T-helper 2 cell treated with Interferon-gamma antibody and Interleukin-4, amounts not matched to agents 5 μg/mL and 100 μg/mL, for 36 hours (primary cell): ENCODE measurements around the gene ZMYND19.
"Not testable (repeated sequence)": the region's sequence is repeated elsewhere in the genome, so short reads cannot be mapped to it uniquely, and the experiment has no call there.

ENCODE experiments used
- DNase-seq: peaks from one replicate; pipeline ENCODE4 v3.0.0; 2021; ENCODE audit warnings: low spot score
- H3K27ac Mint-ChIP-seq: one replicate; pipeline ENCODE4 v1.8.0; 2021; ENCODE audit warnings: mild to moderate bottlenecking, mixed read lengths
- H3K27me3 Mint-ChIP-seq: one replicate; pipeline ENCODE4 v1.8.0; 2021; ENCODE audit warnings: low read depth, mixed read lengths
- H3K36me3 Mint-ChIP-seq: one replicate; pipeline ENCODE4 v1.8.0; 2021; ENCODE audit warnings: low read depth, mixed read lengths
- H3K4me1 Mint-ChIP-seq: one replicate; pipeline ENCODE4 v1.8.0; 2021; ENCODE audit warnings: low read depth, mixed read lengths
- H3K4me3 Mint-ChIP-seq: one replicate; pipeline ENCODE4 v1.8.0; 2022; ENCODE audit warnings: mild to moderate bottlenecking, moderate library complexity, mixed read lengths
- H3K9me3 Mint-ChIP-seq: one replicate; pipeline ENCODE4 v1.8.0; 2021; ENCODE audit warnings: mixed read lengths

ZMYND19 gene

GRCh38 chr9:137590469-137591383, at the start of gene ZMYND19:
Gene ZMYND19 (minus strand): TSS chr9:137590512. CDS start chr9:137590263, 249 bp downstream.
- H3K27me3 Mint-ChIP-seq = no peaks in the 10 kb centered on the region
- H3K4me3 Mint-ChIP-seq = peak within 1 kb of the TSS; percentile 96
- peak within 1 kb of the TSS; percentile 97 for H3K27ac Mint-ChIP-seq
- H3K4me1 Mint-ChIP-seq = peaks cover 18% of the 10 kb centered on the region
- H3K36me3 Mint-ChIP-seq = peaks cover 19% of the 10 kb centered on the region
- DNase-seq = peak; percentile 90
- H3K9me3 Mint-ChIP-seq = no peaks in the 10 kb centered on the region

GRCh38 chr9:137639303-137640051, 49.2 kb upstream of the ZMYND19 start:
- Mint-ChIP-seq H3K9me3 (no peaks in the 10 kb centered on the region), H3K36me3 (peaks cover 14% of the 10 kb centered on the region), H3K4me1 (peaks cover 16% of the 10 kb centered on the region), H3K27me3 (no peaks in the 10 kb centered on the region), H3K27ac (peak overlapping the region; percentile 87), H3K4me3 (peak overlapping the region; percentile 82)
- DNase-seq = no peak

- Mint-ChIP-seq H3K27me3 (no peaks in the 10 kb centered on the region), H3K4me3 (peak overlapping the region; percentile 82), H3K36me3 (peaks cover 10% of the 10 kb centered on the region), H3K9me3 (no peaks in the 10 kb centered on the region), H3K27ac (peak overlapping the region; percentile 87), H3K4me1 (peaks cover 17% of the 10 kb centered on the region)
- no peak for DNase-seq
These were observed 48.4 kb upstream of the ZMYND19 start for GRCh38 chr9:137638680-137639079.

GRCh38 chr9:137634016-137634415, 43.7 kb upstream of the ZMYND19 start:
- no peaks in the 10 kb centered on the region for H3K9me3 Mint-ChIP-seq
- no peak overlapping the region for H3K4me3 Mint-ChIP-seq
- H3K4me1 Mint-ChIP-seq = peaks cover 19% of the 10 kb centered on the region
- DNase-seq = no peak
- no peak overlapping the region for H3K27ac Mint-ChIP-seq
- H3K27me3 Mint-ChIP-seq = no peaks in the 10 kb centered on the region
- peaks cover 6% of the 10 kb centered on the region for H3K36me3 Mint-ChIP-seq

GRCh38 chr9:137632230-137633161, 42.2 kb upstream of the ZMYND19 start:
- Mint-ChIP-seq H3K9me3 (no peaks in the 10 kb centered on the region), H3K36me3 (peaks cover 15% of the 10 kb centered on the region), H3K4me3 (no peak overlapping the region), H3K27me3 (no peaks in the 10 kb centered on the region), H3K4me1 (peaks cover 26% of the 10 kb centered on the region), H3K27ac (peak overlapping the region; percentile 63)
- no peak for DNase-seq

GRCh38 chr9:137631345-137632229, 41.3 kb upstream of the ZMYND19 start:
- Mint-ChIP-seq H3K27ac (no peak overlapping the region), H3K4me3 (no peak overlapping the region), H3K27me3 (no peaks in the 10 kb centered on the region), H3K9me3 (no peaks in the 10 kb centered on the region), H3K4me1 (peaks cover 27% of the 10 kb centered on the region), H3K36me3 (peaks cover 15% of the 10 kb centered on the region)
- no peak for DNase-seq

GRCh38 chr9:137630679-137631078, 40.4 kb upstream of the ZMYND19 start:
- Mint-ChIP-seq H3K4me1 (peaks cover 29% of the 10 kb centered on the region), H3K4me3 (peak overlapping the region; percentile 21), H3K27ac (peak overlapping the region; percentile 16), H3K36me3 (peaks cover 15% of the 10 kb centered on the region), H3K9me3 (no peaks in the 10 kb centered on the region), H3K27me3 (no peaks in the 10 kb centered on the region)
- DNase-seq = no peak

- Mint-ChIP-seq H3K36me3 (peaks cover 18% of the 10 kb centered on the region), H3K4me1 (peaks cover 33% of the 10 kb centered on the region), H3K27me3 (no peaks in the 10 kb centered on the region), H3K4me3 (peak overlapping the region; percentile 19), H3K9me3 (no peaks in the 10 kb centered on the region), H3K27ac (peak overlapping the region; percentile 42)
- DNase-seq = no peak
These were observed 39.8 kb upstream of the ZMYND19 start for GRCh38 chr9:137630126-137630525.

GRCh38 chr9:137627406-137627805, 37.1 kb upstream of the ZMYND19 start:
- H3K27ac Mint-ChIP-seq, DNase-seq, H3K27me3 Mint-ChIP-seq, H3K9me3 Mint-ChIP-seq: not testable (repeated sequence)
- peak overlapping the region; percentile 15 for H3K4me3 Mint-ChIP-seq
- H3K36me3 Mint-ChIP-seq = peaks cover 22% of the 10 kb centered on the region
- H3K4me1 Mint-ChIP-seq = peaks cover 33% of the 10 kb centered on the region

GRCh38 chr9:137626464-137626863, 36.2 kb upstream of the ZMYND19 start:
- Mint-ChIP-seq H3K27me3 (no peaks in the 10 kb centered on the region), H3K36me3 (peaks cover 22% of the 10 kb centered on the region), H3K27ac (no peak overlapping the region), H3K4me3 (peak overlapping the region; percentile 51), H3K9me3 (no peaks in the 10 kb centered on the region), H3K4me1 (peaks cover 33% of the 10 kb centered on the region)
- DNase-seq = no peak

- peak overlapping the region; percentile 49 for H3K27ac Mint-ChIP-seq
- not testable (repeated sequence) for H3K4me3 Mint-ChIP-seq
These were observed 31.9 kb upstream of the ZMYND19 start for GRCh38 chr9:137622211-137622610.

GRCh38 chr9:137621131-137621757, 30.9 kb upstream of the ZMYND19 start:
- H3K4me1 Mint-ChIP-seq = peaks cover 35% of the 10 kb centered on the region
- no peak overlapping the region for H3K27ac Mint-ChIP-seq
- peak overlapping the region; percentile 14 for H3K4me3 Mint-ChIP-seq
- no peaks in the 10 kb centered on the region for H3K27me3 Mint-ChIP-seq
- DNase-seq = no peak
- H3K36me3 Mint-ChIP-seq = peaks cover 20% of the 10 kb centered on the region
- no peaks in the 10 kb centered on the region for H3K9me3 Mint-ChIP-seq

More at GRCh38 chr9:137622211-137622610, 31.9 kb upstream of the ZMYND19 start:
- not testable (repeated sequence) for H3K27me3 Mint-ChIP-seq, DNase-seq, H3K9me3 Mint-ChIP-seq
- Mint-ChIP-seq H3K36me3 (peaks cover 19% of the 10 kb centered on the region), H3K4me1 (peaks cover 36% of the 10 kb centered on the region)
